ENCODE results near the gene ATP8A2. TPM values are rescaled to one million over a fixed set of nuclear protein-coding genes. Genes with fewer than 3 reads are reported as not detected.

Gene ATP8A2
- total and polyA plus RNA-seq, 4 donors, result 0.01 to 0.08 (median 0.05) TPM; not detected in 1

DNA sequence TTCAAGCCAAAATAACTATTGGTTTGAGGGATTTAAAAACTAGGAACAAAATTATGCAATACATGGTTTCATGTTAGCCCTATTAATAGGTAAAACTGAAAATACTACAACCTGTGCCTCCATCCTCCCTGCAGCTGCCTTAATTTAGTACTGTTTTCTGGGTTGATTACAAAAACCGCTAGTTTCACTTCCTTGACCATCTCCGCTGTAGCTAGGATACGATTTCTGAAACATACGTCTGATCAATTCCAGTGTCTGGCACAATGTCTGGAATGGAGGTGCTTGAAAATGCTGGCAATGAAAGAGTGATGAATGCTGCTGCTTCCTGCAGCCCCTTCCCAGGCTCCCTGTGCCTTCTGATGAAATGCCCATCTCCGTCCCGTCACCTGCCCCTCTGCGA is 406.6 kb downstream of the ATP8A2 start:
- H3K27me3 ChIP-seq (ENCODE audit: control insufficient read depth in 4 of 4, insufficient read depth in 4 of 4, low read length in 3 of 4), result peaks cover 0 to 5% (median 0%) of the 10 kb centered on the region in 4 donors
- no peaks in the 10 kb centered on the region for H3K36me3 ChIP-seq (ENCODE audit: control insufficient read depth in 4 of 4, insufficient read depth in 3 of 4, low read depth in 1 of 4, low read length in 3 of 4)
- H3K4me3 ChIP-seq (ENCODE audit: low read depth in 1 of 3, low read length in 3 of 3), result no peak overlapping the region
- no peak overlapping the region for H3K9ac ChIP-seq (ENCODE audit: low read depth in 1 of 2, low read length in 2 of 2)
- WGBS, result 77% methylated on average over 7 of the region's 7 CpGs
- H3K4me1 ChIP-seq (ENCODE audit: control insufficient read depth in 4 of 4, insufficient read depth in 4 of 4, low read length in 3 of 4), result no peaks in the 10 kb centered on the region
- no peak for DNase-seq (ENCODE audit: low spot score)
- H3K27ac ChIP-seq (ENCODE audit: low read depth in 1 of 2, low read length in 2 of 2), result no peak overlapping the region
- TF ChIP-seq, protein P1, sequence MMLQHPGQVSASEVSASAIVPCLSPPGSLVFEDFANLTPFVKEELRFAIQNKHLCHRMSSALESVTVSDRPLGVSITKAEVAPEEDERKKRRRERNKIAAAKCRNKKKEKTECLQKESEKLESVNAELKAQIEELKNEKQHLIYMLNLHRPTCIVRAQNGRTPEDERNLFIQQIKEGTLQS (IDR thresholded peaks at IDR 0.05), result no peak
- TF ChIP-seq JUND (IDR thresholded peaks at IDR 0.05) (no peak), HNF4G (IDR thresholded peaks at IDR 0.05) (no peak)
- TF ChIP-seq, protein P2, sequence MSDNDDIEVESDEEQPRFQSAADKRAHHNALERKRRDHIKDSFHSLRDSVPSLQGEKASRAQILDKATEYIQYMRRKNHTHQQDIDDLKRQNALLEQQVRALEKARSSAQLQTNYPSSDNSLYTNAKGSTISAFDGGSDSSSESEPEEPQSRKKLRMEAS (IDR thresholded peaks at IDR 0.05), result no peak
- H3K9me3 ChIP-seq (ENCODE audit: control insufficient read depth in 4 of 4, low read length in 3 of 4), result no peaks in the 10 kb centered on the region

DNA sequence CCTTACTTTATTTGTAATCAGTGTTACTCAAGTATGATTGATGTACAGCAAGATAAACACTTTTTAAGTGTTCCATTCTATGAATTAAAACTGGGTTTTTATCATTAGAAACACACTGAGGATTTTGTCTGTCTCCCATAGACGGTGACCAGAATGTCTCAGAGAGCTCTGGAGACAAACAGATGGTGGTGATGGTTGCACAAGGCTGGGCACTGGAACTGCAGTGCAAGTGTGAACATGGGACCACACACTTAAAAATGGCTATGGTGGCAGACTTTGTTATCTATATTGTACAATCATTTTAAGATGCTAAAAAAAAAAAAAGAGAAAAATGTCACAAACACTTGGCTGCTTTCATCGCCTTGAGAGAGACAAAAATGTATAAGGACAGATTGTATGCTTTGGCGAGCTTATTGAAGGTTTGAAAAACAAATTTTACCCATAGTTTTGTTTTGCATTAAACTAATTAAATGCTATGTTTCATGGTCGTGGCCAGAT is 407.1 kb downstream of the ATP8A2 start:
- TF ChIP-seq HNF4A (conservative IDR thresholded peaks at IDR 0.05) (no peak), NR2F2 (IDR thresholded peaks at IDR 0.05) (no peak), GABPA (IDR thresholded peaks at IDR 0.05 in 1 of 2, conservative IDR thresholded peaks at IDR 0.05 in 1 of 2) (no peak), HNF4G (IDR thresholded peaks at IDR 0.05) (no peak), FOXA1 (IDR thresholded peaks at IDR 0.05) (no peak), TAF1 (conservative IDR thresholded peaks at IDR 0.05) (no peak), SP1 (IDR thresholded peaks at IDR 0.05) (no peak), JUND (IDR thresholded peaks at IDR 0.05) (no peak), FOXA2 (IDR thresholded peaks at IDR 0.05) (no peak)
- TF ChIP-seq, protein P2 (IDR thresholded peaks at IDR 0.05), result no peak
- TF ChIP-seq, protein P1 (IDR thresholded peaks at IDR 0.05), result no peak
- TF ChIP-seq, protein P3, sequence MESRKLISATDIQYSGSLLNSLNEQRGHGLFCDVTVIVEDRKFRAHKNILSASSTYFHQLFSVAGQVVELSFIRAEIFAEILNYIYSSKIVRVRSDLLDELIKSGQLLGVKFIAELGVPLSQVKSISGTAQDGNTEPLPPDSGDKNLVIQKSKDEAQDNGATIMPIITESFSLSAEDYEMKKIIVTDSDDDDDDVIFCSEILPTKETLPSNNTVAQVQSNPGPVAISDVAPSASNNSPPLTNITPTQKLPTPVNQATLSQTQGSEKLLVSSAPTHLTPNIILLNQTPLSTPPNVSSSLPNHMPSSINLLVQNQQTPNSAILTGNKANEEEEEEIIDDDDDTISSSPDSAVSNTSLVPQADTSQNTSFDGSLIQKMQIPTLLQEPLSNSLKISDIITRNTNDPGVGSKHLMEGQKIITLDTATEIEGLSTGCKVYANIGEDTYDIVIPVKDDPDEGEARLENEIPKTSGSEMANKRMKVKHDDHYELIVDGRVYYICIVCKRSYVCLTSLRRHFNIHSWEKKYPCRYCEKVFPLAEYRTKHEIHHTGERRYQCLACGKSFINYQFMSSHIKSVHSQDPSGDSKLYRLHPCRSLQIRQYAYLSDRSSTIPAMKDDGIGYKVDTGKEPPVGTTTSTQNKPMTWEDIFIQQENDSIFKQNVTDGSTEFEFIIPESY (IDR thresholded peaks at IDR 0.05), result no peak
- TF ChIP-seq, protein P4, sequence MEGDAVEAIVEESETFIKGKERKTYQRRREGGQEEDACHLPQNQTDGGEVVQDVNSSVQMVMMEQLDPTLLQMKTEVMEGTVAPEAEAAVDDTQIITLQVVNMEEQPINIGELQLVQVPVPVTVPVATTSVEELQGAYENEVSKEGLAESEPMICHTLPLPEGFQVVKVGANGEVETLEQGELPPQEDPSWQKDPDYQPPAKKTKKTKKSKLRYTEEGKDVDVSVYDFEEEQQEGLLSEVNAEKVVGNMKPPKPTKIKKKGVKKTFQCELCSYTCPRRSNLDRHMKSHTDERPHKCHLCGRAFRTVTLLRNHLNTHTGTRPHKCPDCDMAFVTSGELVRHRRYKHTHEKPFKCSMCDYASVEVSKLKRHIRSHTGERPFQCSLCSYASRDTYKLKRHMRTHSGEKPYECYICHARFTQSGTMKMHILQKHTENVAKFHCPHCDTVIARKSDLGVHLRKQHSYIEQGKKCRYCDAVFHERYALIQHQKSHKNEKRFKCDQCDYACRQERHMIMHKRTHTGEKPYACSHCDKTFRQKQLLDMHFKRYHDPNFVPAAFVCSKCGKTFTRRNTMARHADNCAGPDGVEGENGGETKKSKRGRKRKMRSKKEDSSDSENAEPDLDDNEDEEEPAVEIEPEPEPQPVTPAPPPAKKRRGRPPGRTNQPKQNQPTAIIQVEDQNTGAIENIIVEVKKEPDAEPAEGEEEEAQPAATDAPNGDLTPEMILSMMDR (IDR thresholded peaks at IDR 0.05; ENCODE audit: low read depth, low read length, missing input control), result no peak
- peaks cover 0 to 5% (median 0%) of the 10 kb centered on the region in 4 donors for H3K27me3 ChIP-seq (ENCODE audit: control insufficient read depth in 4 of 4, insufficient read depth in 4 of 4, low read length in 3 of 4)
- H3K27ac ChIP-seq (ENCODE audit: low read depth in 1 of 2, low read length in 2 of 2), result no peak overlapping the region
- no peaks in the 10 kb centered on the region for H3K4me1 ChIP-seq (ENCODE audit: control insufficient read depth in 4 of 4, insufficient read depth in 4 of 4, low read length in 3 of 4)
- H3K9ac ChIP-seq (ENCODE audit: low read depth in 1 of 2, low read length in 2 of 2), result no peak overlapping the region
- H3K36me3 ChIP-seq (ENCODE audit: control insufficient read depth in 4 of 4, insufficient read depth in 3 of 4, low read depth in 1 of 4, low read length in 3 of 4), result no peaks in the 10 kb centered on the region
- H3K4me3 ChIP-seq (ENCODE audit: low read depth in 1 of 3, low read length in 3 of 3), result no peak overlapping the region
- DNase-seq (ENCODE audit: low spot score), result no peak
- WGBS, result 69% methylated on average over 4 of the region's 4 CpGs
- H3K9me3 ChIP-seq (ENCODE audit: control insufficient read depth in 4 of 4, low read length in 3 of 4), result no peaks in the 10 kb centered on the region

Measured in liver (tissue), 9 donors.